SW 1271 (cell line): ENCODE measurements around the gene SASH1.
"Not testable (repeated sequence)": the region's sequence is repeated elsewhere in the genome, so short reads cannot be mapped to it uniquely, and the experiment has no call there.

Experiments used
- DNase-seq, 2 experiments: peaks; one replicate each; lab custom pipeline; 2025; lab: John Stamatoyannopoulos, UW

Gene SASH1

DNA sequence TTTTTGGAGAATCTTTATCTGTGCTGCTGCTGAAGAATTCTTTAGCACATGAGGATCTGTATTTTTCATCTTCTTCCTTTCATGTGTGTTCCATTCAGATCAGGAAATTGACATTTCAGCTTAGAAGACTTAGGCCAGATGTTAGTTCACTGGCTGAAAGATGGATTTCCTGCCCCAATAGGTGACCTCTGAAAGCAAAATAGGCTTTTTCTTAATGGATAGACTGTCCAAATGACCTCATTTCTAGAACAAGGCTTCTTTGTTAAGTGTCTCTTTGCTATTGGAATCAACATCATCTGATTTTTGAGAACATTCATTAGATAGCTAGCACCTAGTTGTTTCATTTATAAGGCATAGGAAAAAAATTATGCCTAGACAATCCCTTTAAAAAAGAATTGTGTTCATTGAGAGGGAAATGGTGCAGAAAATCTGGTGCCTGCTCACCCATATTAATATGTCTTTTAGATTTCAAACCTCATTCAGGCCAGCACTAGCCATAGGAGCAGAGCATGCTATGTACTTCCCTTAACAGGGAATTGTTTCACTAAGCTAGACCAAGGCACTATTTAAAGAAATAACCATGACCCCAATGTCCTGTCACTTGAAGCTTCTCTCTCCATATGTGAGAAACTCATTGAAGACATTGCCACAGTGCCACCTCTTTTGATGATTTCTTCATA is 13.6 kb upstream of the SASH1 start:
- no peak for DNase-seq

DNA sequence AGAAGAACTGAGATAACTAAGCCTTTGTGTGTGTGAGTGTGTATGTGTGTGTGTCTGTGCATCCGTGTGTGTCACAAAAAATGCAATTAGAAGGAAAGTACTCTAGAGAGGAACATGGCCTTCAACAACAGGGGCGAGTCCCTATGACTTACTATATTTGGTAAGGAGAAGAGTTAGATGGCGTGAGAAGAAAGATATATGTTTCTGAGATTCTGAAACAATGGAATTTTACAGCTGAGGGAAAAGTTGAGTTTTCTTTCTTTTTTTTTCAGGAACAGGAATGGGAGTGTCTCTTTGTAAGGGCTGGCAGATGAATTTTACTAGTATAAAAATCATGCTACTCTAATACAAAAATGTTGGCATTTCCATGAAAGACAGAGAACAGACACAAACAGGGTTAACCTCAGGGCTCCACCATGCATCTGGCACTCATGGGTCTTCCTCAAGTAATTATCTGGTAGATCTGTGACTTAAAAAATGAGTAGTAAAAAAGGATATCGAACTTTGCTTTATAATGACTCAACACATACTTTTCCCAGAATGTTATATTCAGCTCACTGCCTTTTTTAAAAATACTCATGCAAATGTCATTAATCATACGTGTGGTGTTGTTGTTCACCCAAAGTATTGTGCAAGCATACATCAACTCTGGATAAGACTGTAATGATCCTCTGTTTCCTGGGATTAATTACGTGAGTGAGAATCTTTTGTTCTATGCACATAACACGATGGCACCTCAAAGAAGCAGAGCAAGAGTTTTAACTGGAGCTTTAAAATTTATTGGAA is 12.8 kb upstream of the SASH1 start:
- no peak for DNase-seq

- DNase-seq: no peak
Observed at GRCh38 chr6:148332088-148332487, 10.6 kb upstream of the SASH1 start.

DNA sequence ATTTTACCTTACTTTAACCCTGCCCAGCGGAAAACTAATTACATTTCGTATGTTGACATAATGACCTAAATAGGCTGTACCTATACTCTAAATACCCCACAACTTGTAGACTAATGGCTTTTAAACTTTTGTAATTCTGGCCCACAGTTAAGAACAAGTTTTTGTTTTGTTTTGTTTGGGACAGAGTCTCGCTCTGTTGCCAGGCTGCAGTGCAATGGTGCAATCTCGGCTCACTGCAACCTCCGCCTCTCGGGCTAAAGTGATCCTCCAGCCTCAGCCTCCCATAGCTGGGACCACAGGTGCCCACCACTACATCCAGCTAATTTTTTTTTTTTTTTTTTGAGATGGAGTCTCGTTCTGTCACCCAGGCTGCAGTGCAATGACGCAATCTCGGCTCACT is 5.7 kb upstream of the SASH1 start:
- no peak for DNase-seq

GRCh38 chr6:148339766-148340165 is 2.9 kb upstream of the SASH1 start:
- DNase-seq: no peak

- no peak for DNase-seq
Observed at GRCh38 chr6:148340586-148341297, 1.9 kb upstream of the SASH1 start.

DNA sequence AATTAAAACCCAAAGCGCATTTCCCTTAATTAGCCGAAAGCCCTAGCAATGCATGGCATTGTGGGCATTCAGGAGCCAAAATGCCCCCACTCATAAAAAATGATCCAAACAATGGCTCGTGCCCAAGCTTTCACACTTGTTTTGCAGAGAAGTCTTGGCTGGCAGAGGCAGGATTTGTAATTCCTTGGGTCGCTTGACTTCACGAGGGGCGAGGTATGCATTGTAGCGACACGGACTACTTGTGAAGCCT is 613 bp upstream of the SASH1 start:
- no peak for DNase-seq

- peak in 1 of 2 experiments; percentile 12 for DNase-seq
Observed at GRCh38 chr6:148343047-148343782, 577 bp downstream of the SASH1 start.

- no peak for DNase-seq
Observed at GRCh38 chr6:148345176-148345575, 2.5 kb downstream of the SASH1 start.

GRCh38 chr6:148345578-148345977 is 2.9 kb downstream of the SASH1 start:
- no peak for DNase-seq

GRCh38 chr6:148346681-148347440 is 4.2 kb downstream of the SASH1 start:
- DNase-seq: no peak

DNA sequence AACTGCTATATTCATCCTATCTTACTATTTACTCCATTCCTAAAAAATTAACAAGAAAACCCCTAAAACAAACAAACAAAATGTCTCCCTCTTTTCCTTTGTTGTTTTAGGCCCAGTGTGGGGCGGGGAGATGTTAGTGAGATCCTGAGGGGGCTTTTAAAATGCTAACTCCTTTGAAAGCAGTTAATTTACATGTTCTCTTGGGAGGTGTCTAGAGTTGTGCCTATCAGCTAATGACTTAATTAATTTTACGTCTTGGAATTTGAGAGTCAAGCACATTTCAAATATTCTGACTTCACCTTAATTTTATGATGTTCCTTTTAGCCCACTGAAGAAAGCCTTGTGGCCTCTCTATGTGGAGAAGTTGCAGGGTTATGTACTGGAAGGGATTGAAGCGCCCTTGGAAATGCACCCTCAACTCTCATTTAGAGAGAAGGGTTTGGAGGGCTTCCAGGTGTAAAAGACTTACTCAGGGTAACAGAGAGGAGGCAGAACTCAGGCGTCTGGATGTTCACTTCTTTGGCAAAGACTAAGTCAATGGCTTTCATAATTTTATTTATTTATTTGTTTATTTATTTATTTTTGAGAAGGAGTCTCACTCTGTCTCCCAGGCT is 4.9 kb downstream of the SASH1 start:
- DNase-seq: no peak

GRCh38 chr6:148348335-148348734 is 5.7 kb downstream of the SASH1 start:
- no peak for DNase-seq

GRCh38 chr6:148348778-148349177 is 6.1 kb downstream of the SASH1 start:
- no peak for DNase-seq

- no peak for DNase-seq
Observed at GRCh38 chr6:148349466-148349865, 6.8 kb downstream of the SASH1 start.

DNA sequence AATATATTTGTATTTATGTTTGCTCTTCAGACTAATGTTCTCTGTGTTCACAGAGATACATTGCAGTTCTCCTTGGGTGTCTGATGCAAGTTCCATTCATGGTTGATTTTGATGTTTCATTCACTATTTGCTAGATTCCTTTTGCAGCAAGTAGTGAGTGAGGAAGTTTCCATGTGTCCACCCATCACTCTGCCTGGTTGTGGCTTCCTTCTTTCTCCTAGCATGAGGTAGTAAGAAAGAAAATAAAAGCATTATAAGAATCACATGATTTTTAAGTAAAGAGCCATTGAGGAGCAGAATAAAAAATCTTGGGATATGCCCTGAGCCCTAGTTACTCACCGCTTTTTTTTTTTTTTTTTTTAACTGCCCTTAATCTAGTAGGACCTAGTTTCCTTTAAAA is 8.7 kb downstream of the SASH1 start:
- no peak for DNase-seq

DNA sequence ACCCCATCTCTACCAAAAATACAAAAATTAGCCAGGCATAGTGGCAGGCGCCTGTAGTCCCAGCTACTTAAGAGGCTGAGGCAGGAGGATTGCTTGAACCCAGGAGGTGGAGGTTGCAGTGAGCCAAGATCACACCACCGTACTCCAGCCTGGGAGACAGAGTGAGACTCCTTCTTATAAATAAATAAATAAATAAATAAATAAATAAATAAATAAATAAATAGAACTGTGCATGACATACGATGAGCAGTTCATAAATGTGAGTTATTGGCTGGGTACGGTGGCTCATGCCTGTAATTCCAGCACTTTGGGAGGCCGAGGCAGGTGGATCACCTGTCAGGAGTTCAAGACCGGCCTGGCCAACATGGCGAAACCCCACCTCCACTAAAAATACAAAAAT is 9.8 kb downstream of the SASH1 start:
- DNase-seq: not testable (repeated sequence)

- DNase-seq: no peak
Observed at GRCh38 chr6:148358196-148358785, 15.7 kb downstream of the SASH1 start.

DNA sequence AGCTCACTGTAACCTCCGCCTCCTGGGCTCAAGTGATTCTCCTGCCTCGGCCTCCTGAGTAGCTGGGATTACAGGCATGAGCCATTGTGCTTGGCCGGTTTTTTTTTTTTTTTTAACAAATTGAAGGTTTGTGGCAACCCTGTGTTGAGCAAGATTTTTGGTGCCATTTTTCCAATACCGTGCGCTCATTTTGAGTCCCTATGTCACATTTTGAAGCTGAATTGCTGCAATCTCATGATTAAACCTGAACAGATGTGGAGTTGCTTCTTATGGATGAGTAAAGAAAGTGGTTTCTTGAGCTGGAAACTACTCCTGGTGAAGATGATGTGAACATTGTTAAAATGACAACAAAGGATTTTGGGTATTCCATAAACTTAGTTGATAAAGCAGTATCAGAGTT is 16.6 kb downstream of the SASH1 start:
- DNase-seq: no peak

DNA sequence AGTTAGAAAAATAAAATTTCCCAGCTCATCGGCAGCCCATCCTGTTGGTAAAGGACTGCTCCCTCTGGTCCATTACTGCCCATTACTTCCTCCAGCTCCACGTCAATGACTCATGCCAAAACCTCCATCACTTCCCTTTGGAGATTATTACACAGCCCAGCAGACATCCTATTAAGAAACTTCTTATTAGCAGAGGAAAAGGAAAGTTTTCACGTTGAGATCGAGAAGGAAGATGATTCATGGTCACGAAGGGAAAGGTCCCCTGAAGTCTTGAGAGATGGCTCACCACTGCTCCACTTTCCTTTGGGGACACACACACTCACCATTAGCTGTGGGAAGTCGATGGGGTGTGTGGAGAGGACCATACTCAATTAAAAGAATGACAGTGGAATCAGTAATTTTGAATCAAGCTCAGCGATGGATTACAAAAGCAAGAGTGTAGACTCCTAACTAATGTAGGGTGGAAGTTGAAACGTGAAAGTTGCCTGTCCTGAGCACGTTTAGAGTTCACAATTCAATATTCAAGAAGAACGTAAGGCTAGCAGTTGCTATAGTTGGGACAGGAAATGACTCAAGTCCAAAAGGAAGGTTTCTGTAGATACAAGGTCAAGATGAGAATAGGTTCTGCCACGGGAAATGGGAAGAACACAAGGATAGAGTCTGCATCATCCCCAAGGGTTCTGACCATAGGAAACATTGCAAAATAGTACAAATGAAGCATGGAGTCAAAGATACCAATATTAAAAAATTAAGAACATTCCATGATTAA is 21.6 kb downstream of the SASH1 start:
- peak; percentile 48 to 83 for DNase-seq
